GM21723 (cell line): ENCODE measurements around the gene SIRT4.
A peak's percentile ranks its signal among the peaks of the same experiment; 100 is the strongest.

Source experiments
- ATAC-seq: cut with Tn5 transposase; IDR thresholded peaks from one replicate; pipeline ENCODE4 v1.9.1; 2021; ENCODE audit warnings: mild to moderate bottlenecking, moderate library complexity; ENCODE audit not compliant: unreplicated experiment

The SIRT4 gene

GRCh38 chr12:120278137-120279069 lies 23.7 kb upstream of the SIRT4 start:
- ATAC-seq = no peak

GRCh38 chr12:120283318-120283717 lies 18.8 kb upstream of the SIRT4 start:
- ATAC-seq = no peak

GRCh38 chr12:120284381-120284780 lies 17.7 kb upstream of the SIRT4 start:
- ATAC-seq = no peak

GRCh38 chr12:120286768-120287490 lies 15.2 kb upstream of the SIRT4 start:
- ATAC-seq = no peak

GRCh38 chr12:120287491-120287890 lies 14.6 kb upstream of the SIRT4 start:
- no peak for ATAC-seq

GRCh38 chr12:120290609-120291305 lies 11.4 kb upstream of the SIRT4 start:
- ATAC-seq = no peak

GRCh38 chr12:120292411-120292660 lies 9.8 kb upstream of the SIRT4 start:
- peak; percentile 5 for ATAC-seq

- ATAC-seq = peak; percentile 44
Observed at GRCh38 chr12:120292661-120293531, 9.2 kb upstream of the SIRT4 start, which contains the start of gene RNU4-1. TSS of gene RNU4-1 (minus strand) at chr12:120293237.

GRCh38 chr12:120314220-120314619 lies 12.1 kb downstream of the SIRT4 start:
- no peak for ATAC-seq

- no peak for ATAC-seq
Observed at GRCh38 chr12:120316798-120317223, 14.7 kb downstream of the SIRT4 start.

- ATAC-seq = peak; percentile 98
Observed at GRCh38 chr12:120317224-120318105, 15.3 kb downstream of the SIRT4 start.

- no peak for ATAC-seq
Observed at GRCh38 chr12:120321382-120322202, 19.5 kb downstream of the SIRT4 start.

- ATAC-seq = no peak
Observed at GRCh38 chr12:120323772-120324171, 21.7 kb downstream of the SIRT4 start.

- no peak for ATAC-seq
Observed at GRCh38 chr12:120324841-120325417, 22.8 kb downstream of the SIRT4 start.

- no peak for ATAC-seq
Observed at GRCh38 chr12:120327593-120327992, 25.5 kb downstream of the SIRT4 start, which contains the start of gene PLA2G1B. TSS of gene PLA2G1B (minus strand) at chr12:120327779. CDS start at chr12:120327753, 26 bp downstream.

GRCh38 chr12:120328228-120328627 lies 26.1 kb downstream of the SIRT4 start:
- ATAC-seq = no peak

GRCh38 chr12:120331390-120331789 lies 29.3 kb downstream of the SIRT4 start:
- ATAC-seq = no peak

- no peak for ATAC-seq
Observed at GRCh38 chr12:120332041-120332440, 29.9 kb downstream of the SIRT4 start.
